ENCODE results near the gene GNAQ. TPM values are rescaled to one million over a fixed set of nuclear protein-coding genes. Genes with fewer than 3 reads are reported as not detected.

GNAQ gene
- polyA plus RNA-seq, 2 of the 4 experiments (the other 2 are of a cell fraction), result 17.9 to 60.0 TPM

DNA sequence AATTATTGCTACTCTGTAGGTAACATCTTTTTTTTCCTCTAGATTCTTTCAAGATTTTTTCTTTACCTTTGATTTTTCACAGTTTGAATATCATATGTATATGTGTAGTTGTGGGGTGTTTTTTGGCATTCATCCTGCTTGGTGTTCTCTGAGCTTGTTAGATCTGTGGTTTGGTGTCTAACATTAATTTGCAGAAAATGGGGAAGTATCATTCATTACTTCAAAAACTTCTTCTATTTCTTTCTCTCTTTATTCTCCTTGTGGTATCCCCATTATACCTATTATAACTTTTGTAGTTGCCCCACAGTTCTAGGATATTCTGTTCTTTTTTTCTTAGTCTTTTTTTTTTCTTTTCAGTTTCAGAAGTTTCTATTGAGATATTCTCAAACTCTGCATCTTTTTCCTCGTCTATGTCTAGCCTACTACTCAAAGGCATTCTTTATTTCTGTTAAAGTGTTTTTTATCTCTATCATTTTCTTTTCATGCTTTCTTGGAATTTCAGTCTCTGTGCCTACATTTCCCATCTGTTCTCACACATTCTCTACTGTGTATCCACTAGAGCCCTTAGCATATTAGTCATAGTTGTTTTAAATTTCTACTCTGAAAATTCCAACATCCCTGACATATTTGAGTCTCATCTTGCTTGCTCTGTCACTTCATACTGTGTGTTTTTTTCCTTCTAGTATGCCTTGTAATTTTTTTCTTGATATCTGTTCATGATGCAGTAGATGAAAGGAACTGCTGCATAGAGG, 323.4 kb downstream of the GNAQ start:
- Histone ChIP-seq H3K4me1 (peaks cover 31% of the 10 kb centered on the region), H3K27ac (peak overlapping the region; percentile 55 to 58; a peak in 2 of 6 replicates), H3K4me2 (peak overlapping the region; percentile 45), H3K9me3 (peaks cover 9% of the 10 kb centered on the region; the same call in 1 of the 3 replicates), H3K4me3 (no peak overlapping the region; the same call in 2 of the 3 replicates)
- no peak for FAIRE-seq
- WGBS (ENCODE audit: missing lambda C conversion rate), result 79% methylated on average over 1 of the region's 1 CpG
- TF ChIP-seq RARB (CRISPR knock-in tag; IDR thresholded peaks at IDR 0.05) (no peak), RCOR1 (IDR thresholded peaks at IDR 0.05; ENCODE audit: low read depth, low read length) (no peak), EHMT2 (IDR thresholded peaks at IDR 0.05; ENCODE audit: low read depth) (no peak), MAZ (IDR thresholded peaks at IDR 0.05; ENCODE audit: borderline replicate concordance, low read depth, low read length) (no peak), CEBPB (IDR thresholded peaks at IDR 0.05) (no peak), FOSB (CRISPR knock-in tag; IDR thresholded peaks at IDR 0.05) (no peak), FOXS1 (CRISPR knock-in tag; IDR thresholded peaks at IDR 0.05) (no peak), CBX2 (IDR thresholded peaks at IDR 0.05; ENCODE audit: borderline replicate concordance, low read depth) (no peak), ZSCAN20 (CRISPR knock-in tag; IDR thresholded peaks at IDR 0.05) (no peak), HOXA7 (CRISPR knock-in tag; IDR thresholded peaks at IDR 0.05) (no peak), RFX5 (IDR thresholded peaks at IDR 0.05) (no peak), NPAS2 (CRISPR knock-in tag; IDR thresholded peaks at IDR 0.05; ENCODE audit: borderline replicate concordance) (no peak), HDAC2 (IDR thresholded peaks at IDR 0.05) (no peak), CBX8 (IDR thresholded peaks at IDR 0.05) (no peak)
- TF ChIP-seq, protein P1, sequence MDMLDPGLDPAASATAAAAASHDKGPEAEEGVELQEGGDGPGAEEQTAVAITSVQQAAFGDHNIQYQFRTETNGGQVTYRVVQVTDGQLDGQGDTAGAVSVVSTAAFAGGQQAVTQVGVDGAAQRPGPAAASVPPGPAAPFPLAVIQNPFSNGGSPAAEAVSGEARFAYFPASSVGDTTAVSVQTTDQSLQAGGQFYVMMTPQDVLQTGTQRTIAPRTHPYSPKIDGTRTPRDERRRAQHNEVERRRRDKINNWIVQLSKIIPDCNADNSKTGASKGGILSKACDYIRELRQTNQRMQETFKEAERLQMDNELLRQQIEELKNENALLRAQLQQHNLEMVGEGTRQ (IDR thresholded peaks at IDR 0.05), result no peak
- TF ChIP-seq, protein P2, sequence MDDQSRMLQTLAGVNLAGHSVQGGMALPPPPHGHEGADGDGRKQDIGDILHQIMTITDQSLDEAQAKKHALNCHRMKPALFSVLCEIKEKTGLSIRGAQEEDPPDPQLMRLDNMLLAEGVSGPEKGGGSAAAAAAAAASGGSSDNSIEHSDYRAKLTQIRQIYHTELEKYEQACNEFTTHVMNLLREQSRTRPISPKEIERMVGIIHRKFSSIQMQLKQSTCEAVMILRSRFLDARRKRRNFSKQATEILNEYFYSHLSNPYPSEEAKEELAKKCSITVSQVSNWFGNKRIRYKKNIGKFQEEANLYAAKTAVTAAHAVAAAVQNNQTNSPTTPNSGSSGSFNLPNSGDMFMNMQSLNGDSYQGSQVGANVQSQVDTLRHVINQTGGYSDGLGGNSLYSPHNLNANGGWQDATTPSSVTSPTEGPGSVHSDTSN (IDR thresholded peaks at IDR 0.05), result no peak
- TF ChIP-seq, protein P3, sequence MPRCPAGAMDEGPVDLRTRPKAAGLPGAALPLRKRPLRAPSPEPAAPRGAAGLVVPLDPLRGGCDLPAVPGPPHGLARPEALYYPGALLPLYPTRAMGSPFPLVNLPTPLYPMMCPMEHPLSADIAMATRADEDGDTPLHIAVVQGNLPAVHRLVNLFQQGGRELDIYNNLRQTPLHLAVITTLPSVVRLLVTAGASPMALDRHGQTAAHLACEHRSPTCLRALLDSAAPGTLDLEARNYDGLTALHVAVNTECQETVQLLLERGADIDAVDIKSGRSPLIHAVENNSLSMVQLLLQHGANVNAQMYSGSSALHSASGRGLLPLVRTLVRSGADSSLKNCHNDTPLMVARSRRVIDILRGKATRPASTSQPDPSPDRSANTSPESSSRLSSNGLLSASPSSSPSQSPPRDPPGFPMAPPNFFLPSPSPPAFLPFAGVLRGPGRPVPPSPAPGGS (IDR thresholded peaks at IDR 0.05), result no peak
- DNase-seq (ENCODE audit: low read depth in 1 of 2, low spot score in 1 of 2), result no peak
- ChIA-PET CTCF (no interaction called here), POLR2A (no interaction called here)
- ATAC-seq, result peak; percentile 41 to 45; a peak in 2 of 6 replicates

DNA sequence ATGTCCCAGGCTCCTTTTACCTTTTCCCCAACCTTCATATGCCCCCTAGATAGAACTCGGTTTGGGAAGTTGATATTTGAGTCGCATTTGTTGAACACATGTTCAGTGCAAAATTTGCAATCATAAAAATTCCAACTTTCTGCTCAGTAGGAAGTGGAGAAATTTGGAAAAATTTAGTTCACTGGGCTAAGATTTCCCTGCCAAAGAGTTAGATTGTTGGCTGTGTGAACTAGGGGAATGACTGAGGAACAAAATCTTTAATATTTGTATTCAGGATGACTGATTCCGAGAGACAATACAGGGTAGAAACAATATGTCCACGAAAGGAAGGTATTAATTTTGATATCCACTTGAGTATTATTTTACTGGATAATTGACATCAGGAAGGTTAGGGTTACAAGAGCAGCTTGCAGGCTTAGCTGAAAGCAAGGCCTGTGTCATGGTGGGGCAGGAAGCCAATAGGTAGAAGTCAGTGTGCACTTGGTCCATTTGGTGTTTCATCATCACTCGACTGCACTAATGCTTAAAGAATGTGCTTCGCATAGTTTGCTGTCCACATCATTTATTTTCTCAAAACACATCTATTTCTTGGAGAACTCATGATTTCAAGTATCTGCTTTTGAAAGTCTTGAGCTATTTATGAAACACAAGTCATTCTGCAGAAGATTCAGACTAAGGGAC, 324.1 kb downstream of the GNAQ start:
- ATAC-seq (peak; percentile 91 to 97), FAIRE-seq (peak; percentile 86), DNase-seq (ENCODE audit: low read depth in 1 of 2, low spot score in 1 of 2) (peak; percentile 47 to 82)
- Histone ChIP-seq H3K4me1 (peaks cover 24% of the 10 kb centered on the region), H3K4me2 (peak overlapping the region; percentile 45), H3K4me3 (no peak overlapping the region), H3K9me3 (peaks cover 9% of the 10 kb centered on the region; the same call in 1 of the 3 replicates), H3K27ac (peak overlapping the region; percentile 42 to 58; a peak in 5 of 6 replicates)
- 56% methylated on average over 6 of the region's 6 CpGs for WGBS (ENCODE audit: missing lambda C conversion rate)
- TF ChIP-seq CEBPB (IDR thresholded peaks at IDR 0.05) (peak; percentile 51 to 85), JUNB (IDR thresholded peaks at IDR 0.05) (peak; percentile 77), FOSL2 (IDR thresholded peaks at IDR 0.05) (peak; percentile 73), FOSL2 (CRISPR knock-in tag; IDR thresholded peaks at IDR 0.05) (peak; percentile 78), RAD21 (conservative IDR thresholded peaks at IDR 0.05 in 1 of 2, IDR thresholded peaks at IDR 0.05 in 1 of 2) (no peak), GATA3 (IDR thresholded peaks at IDR 0.05; ENCODE audit: borderline replicate concordance) (peak; percentile 19; the same call in 1 of the 2 replicates)
- POLR2A ChIA-PET, result interaction anchor here (0.6 kb wide), 1 partner anchor 240 kb away, joined by 3 read pairs; no protein-coding TSS in a partner anchor
- CTCF ChIA-PET, result no interaction called here
